ENCODE measurements around the gene COPB2. TPM values are rescaled to one million over a fixed set of nuclear protein-coding genes. Genes with fewer than 3 reads are reported as not detected.

Gene COPB2
- total and polyA plus RNA-seq, 2 of the 4 experiments (the other 2 are of a cell fraction): 179 to 363 TPM

DNA sequence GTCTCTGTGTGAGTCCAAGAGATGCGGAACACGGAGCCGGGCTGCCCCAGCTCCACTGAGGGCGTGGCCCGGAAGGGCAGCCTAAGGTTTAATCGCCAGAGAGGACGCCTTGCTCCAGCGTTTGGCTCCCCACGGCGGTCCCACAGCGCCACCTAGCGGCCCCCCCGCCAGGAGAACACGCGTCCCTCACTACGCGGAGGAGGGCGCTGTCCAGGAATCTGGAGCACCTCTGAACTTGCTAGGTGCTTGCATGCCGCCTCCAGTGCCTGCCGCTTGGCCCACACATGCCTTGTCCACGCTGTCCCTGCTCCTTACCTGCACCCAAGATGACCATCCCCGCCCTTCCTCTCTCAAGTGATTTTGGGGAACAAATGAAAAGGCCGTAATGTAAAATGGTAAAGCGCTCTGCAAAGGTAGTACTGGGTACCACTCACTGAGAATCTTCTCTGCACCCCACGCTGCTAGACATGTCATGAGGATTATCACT lies 60.0 kb downstream of the COPB2 start (continued):
- TF ChIP-seq, protein P1, sequence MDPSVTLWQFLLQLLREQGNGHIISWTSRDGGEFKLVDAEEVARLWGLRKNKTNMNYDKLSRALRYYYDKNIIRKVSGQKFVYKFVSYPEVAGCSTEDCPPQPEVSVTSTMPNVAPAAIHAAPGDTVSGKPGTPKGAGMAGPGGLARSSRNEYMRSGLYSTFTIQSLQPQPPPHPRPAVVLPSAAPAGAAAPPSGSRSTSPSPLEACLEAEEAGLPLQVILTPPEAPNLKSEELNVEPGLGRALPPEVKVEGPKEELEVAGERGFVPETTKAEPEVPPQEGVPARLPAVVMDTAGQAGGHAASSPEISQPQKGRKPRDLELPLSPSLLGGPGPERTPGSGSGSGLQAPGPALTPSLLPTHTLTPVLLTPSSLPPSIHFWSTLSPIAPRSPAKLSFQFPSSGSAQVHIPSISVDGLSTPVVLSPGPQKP (IDR thresholded peaks at IDR 0.05; ENCODE audit: borderline replicate concordance, low read depth, low read length): no peak

DNA sequence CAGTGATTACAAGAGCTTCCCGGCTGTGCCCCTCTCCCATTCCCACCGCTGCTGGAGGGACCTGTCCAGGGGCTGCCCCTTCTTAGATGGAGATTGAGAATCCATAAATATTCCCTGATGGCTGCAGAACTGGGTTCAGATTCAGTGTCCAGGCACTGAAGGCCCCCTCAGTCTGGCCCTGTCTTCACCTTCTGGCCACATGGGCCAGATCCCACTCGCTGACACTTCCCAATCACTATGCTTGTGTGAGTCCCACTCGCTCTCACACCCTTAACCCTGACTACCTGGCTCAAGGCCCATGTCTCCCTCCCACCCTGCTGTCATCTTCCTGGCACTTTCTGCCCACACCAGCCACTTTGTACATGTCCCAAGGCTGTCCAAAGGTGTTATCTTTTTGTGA lies 61.1 kb downstream of the COPB2 start:
- H2AFZ ChIP-seq (replicated peaks; ENCODE audit: low read length, poor library complexity): no peak overlapping the region
- no peak overlapping the region for H3K14ac ChIP-seq (replicated peaks; ENCODE audit: low read depth, low read length)
- H3K36me3 ChIP-seq (ENCODE audit: control insufficient read depth, insufficient read depth, low read length): no peaks in the 10 kb centered on the region
- H3K56ac ChIP-seq (ENCODE audit: extremely low read depth, insufficient read depth, low read length): no peak overlapping the region
- 80% methylated on average over 1 of the region's 4 CpGs; no CpG with 5 or more reads in 1 of the 2 experiments for whole genome bisulfite sequencing, 2 experiments (ENCODE audit: extremely low coverage in 2 of 2, insufficient read length in 1 of 2)
- no peaks in the 10 kb centered on the region for H4K20me1 ChIP-seq (ENCODE audit: insufficient read depth, low read length)
- peaks cover 2% of the 10 kb centered on the region; the same call in 1 of the 2 replicates for H3K4me1 ChIP-seq (ENCODE audit: control insufficient read depth, insufficient read depth, low read length)
- H3K79me1 ChIP-seq (ENCODE audit: low read depth in 1 of 2, low read length in 2 of 2): no peaks in the 10 kb centered on the region
- POLR2A ChIA-PET (ENCODE audit: unreplicated experiment): no interaction called here
- no peak overlapping the region for H3K4me2 ChIP-seq (ENCODE audit: low read depth, low read length)
- in situ Hi-C loops (cut with MboI; ENCODE audit: low sequenced_read_pairs): loop anchor here (25.0 kb wide), 2 partner anchors 641 to 741 kb away; partner anchors contain the start of gene CEP70
- peak overlapping the region; percentile 70; the same call in 1 of the 2 replicates for H2AK5ac ChIP-seq (ENCODE audit: low read depth, low read length)
- CTCF ChIA-PET: interaction anchor here (1.0 to 3.4 kb wide), 7 partner anchors 9 to 347 kb away, joined by 3 to 45 read pairs (median 5); no protein-coding TSS in a partner anchor
- no peak overlapping the region for H2AK9ac ChIP-seq (replicated peaks; ENCODE audit: low read depth, low read length, poor library complexity)
- H3K23ac ChIP-seq (ENCODE audit: low read depth, low read length): no peak overlapping the region
- intact Hi-C loops (cut with micrococcal nuclease): loop anchor here (2.0 to 10.0 kb wide), 4 partner anchors 84 to 736 kb away; partner anchors contain the start of gene CEP70
- peak overlapping the region; percentile 66; the same call in 1 of the 2 replicates for H2BK20ac ChIP-seq (ENCODE audit: low read depth, low read length)
- H3K9me1 ChIP-seq (ENCODE audit: insufficient read depth, low read length): no peaks in the 10 kb centered on the region
- H2BK15ac ChIP-seq (ENCODE audit: low read depth, low read length): no peak overlapping the region
- no peak overlapping the region for H3K18ac ChIP-seq (ENCODE audit: low read depth, low read length)
- no peak overlapping the region for H4K5ac ChIP-seq (ENCODE audit: low read depth, low read length)
- no peak overlapping the region for H3K27ac ChIP-seq (ENCODE audit: insufficient read depth, low read length)
- no peak overlapping the region for H3K4me3 ChIP-seq (ENCODE audit: insufficient read depth, low read depth, low read length)
- no peak overlapping the region for H2BK5ac ChIP-seq (ENCODE audit: low read depth, low read length, poor library complexity, severe bottlenecking)
- H4K8ac ChIP-seq (ENCODE audit: low read depth in 2 of 2, low read length in 2 of 2): no peak overlapping the region
- peak overlapping the region; percentile 66 for H2BK120ac ChIP-seq (ENCODE audit: low read depth, low read length)
- H3K27me3 ChIP-seq (ENCODE audit: control insufficient read depth, insufficient read depth, low read length): peaks cover 18% of the 10 kb centered on the region
- dilution Hi-C loops (cut with HindIII; ENCODE audit: low sequenced_read_pairs, unreplicated experiment): no loop called here
- no TSS peak for BruUV-seq (replicated peaks)
- H4K91ac ChIP-seq (ENCODE audit: insufficient read depth, low read depth, low read length): no peak overlapping the region; the same call in 1 of the 2 replicates
- peak overlapping the region; percentile 83 for H3K4ac ChIP-seq (ENCODE audit: low read depth, low read length)
- no peak overlapping the region for H3K9ac ChIP-seq (ENCODE audit: low read depth, low read length)
- H3K9me3 ChIP-seq (ENCODE audit: control insufficient read depth, insufficient read depth, low read length): no peaks in the 10 kb centered on the region
- ATAC-seq (ENCODE audit: low read depth): no peak
- DNase-seq: no peak
- TF ChIP-seq SMC3 (IDR thresholded peaks at IDR 0.05; ENCODE audit: low read depth, low read length): no peak
- TF ChIP-seq RCOR1 (IDR thresholded peaks at IDR 0.05; ENCODE audit: insufficient replicate concordance, low read length): no peak
- TF ChIP-seq, protein P2, sequence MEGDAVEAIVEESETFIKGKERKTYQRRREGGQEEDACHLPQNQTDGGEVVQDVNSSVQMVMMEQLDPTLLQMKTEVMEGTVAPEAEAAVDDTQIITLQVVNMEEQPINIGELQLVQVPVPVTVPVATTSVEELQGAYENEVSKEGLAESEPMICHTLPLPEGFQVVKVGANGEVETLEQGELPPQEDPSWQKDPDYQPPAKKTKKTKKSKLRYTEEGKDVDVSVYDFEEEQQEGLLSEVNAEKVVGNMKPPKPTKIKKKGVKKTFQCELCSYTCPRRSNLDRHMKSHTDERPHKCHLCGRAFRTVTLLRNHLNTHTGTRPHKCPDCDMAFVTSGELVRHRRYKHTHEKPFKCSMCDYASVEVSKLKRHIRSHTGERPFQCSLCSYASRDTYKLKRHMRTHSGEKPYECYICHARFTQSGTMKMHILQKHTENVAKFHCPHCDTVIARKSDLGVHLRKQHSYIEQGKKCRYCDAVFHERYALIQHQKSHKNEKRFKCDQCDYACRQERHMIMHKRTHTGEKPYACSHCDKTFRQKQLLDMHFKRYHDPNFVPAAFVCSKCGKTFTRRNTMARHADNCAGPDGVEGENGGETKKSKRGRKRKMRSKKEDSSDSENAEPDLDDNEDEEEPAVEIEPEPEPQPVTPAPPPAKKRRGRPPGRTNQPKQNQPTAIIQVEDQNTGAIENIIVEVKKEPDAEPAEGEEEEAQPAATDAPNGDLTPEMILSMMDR (conservative IDR thresholded peaks at IDR 0.05; ENCODE audit: low read depth, low read length): no peak
- TF ChIP-seq, protein P1 (IDR thresholded peaks at IDR 0.05; ENCODE audit: borderline replicate concordance, low read depth, low read length): no peak
- no peak for TF ChIP-seq BHLHE40 (IDR thresholded peaks at IDR 0.05; ENCODE audit: low read depth, low read length)
- no peak for TF ChIP-seq CEBPB (IDR thresholded peaks at IDR 0.05; ENCODE audit: low read depth, low read length)
- TF ChIP-seq RAD21 (IDR thresholded peaks at IDR 0.05; ENCODE audit: low read length): no peak
- TF ChIP-seq RFX5 (IDR thresholded peaks at IDR 0.05; ENCODE audit: low read depth, low read length): no peak
- TF ChIP-seq, protein P3, sequence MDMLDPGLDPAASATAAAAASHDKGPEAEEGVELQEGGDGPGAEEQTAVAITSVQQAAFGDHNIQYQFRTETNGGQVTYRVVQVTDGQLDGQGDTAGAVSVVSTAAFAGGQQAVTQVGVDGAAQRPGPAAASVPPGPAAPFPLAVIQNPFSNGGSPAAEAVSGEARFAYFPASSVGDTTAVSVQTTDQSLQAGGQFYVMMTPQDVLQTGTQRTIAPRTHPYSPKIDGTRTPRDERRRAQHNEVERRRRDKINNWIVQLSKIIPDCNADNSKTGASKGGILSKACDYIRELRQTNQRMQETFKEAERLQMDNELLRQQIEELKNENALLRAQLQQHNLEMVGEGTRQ (IDR thresholded peaks at IDR 0.05; ENCODE audit: low read depth, low read length): no peak
- TF ChIP-seq MXI1 (IDR thresholded peaks at IDR 0.05; ENCODE audit: borderline replicate concordance, low read depth, low read length): no peak
